IPS DF 19.7 (cell line): ENCODE results near the gene PLK1.

Source experiments
- DNase-seq: peaks from one replicate; pipeline ENCODE4 v3.0.0-alpha.2; 2013; ENCODE audit warnings: low read depth, low spot score

Gene PLK1

DNA sequence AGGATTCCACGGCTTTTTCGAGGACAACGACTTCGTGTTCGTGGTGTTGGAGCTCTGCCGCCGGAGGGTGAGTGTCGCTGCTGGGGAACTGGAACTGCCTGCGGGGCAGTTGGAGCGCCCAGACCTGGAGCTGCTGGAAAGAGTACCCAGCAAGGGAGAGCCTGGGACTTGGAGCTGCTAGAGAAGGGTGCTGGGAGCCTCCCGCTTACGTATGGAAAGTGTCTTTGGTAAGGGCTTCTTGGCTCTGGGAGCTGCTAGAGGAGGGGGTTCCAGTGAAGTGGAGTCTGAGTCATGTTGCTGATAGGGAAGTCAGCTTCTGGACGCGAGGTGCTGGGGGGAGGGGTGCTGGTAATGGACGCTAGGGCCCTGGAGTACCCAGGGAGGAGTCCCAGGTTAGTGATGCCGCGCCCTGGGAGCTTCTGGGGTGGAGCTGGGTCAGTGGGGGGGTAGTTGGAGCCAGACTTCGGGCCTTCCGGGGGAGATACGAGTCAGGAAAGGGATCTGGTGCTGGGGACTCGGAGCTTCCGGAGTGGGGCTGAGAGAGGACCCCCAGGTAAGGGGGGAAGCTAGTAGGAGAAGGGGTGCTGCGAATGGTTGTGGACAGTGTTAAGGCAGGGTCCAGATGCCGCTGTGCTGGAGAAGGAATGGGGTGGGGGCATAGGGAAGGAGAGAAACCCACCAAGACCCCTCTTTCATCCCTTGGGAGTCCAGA lies 741 bp downstream of the PLK1 start:
- DNase-seq = no peak

GRCh38 chr16:23679986-23680336 lies 1.3 kb downstream of the PLK1 start:
- no peak for DNase-seq

DNA sequence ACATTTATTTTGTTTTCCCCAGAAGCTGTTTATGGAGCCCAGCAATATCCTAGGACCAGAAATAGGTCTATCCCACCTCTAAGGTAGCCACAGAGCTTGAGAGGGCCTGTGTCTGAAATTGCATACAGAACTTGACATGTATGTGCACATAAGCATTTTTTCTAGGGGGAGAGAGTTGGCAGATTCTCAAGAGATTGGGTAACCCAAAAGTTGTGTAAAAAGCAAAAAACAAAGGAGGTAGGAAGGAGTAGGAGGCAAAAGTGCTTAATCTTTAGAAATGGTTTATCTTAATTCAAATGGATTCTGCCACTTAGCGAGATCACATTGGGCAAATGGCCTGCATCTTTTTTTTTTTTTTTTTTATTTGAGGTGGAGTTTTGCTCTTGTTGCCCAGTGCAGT lies 3.5 kb downstream of the PLK1 start:
- no peak for DNase-seq

GRCh38 chr16:23683487-23683886 lies 4.8 kb downstream of the PLK1 start:
- DNase-seq = no peak

GRCh38 chr16:23687034-23687808 lies 8.5 kb downstream of the PLK1 start:
- no peak for DNase-seq

GRCh38 chr16:23689442-23690187 lies 10.9 kb downstream of the PLK1 start:
- no peak for DNase-seq

- no peak for DNase-seq
Measured at GRCh38 chr16:23690771-23691482, 12.2 kb downstream of the PLK1 start.

DNA sequence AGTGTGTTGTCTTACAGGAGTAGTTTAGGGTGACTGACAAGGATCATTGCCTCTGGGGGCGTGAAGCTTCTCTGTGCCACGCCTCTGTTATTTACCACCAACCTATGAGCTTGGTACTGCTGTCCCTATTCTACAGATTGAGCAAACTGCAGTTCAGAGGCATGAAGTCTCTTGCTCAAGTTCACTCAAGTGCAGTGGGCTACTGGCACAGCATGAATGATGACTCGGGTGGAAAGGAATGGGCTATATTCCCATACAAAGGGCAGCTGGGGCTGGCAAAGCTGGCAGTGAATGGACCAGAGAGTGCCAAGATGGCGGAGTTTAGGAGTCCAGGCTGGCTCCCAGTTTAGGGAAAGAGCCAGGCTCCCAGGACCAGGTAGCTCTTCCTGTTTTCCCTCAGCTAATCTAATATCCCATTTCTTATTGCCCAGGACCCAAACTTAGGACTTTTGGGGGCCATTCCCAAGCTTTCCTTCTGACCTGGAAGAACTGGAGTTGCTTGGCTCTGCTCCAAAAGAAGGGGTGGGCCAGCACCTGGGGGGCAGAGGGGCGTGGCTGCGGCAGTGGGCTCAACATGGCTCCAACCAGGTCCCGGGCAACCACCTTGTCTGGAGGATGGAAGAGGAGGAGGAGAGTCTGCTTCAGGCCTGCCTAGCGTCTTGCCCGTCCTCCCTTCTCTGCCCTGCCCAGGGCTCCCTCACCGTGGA lies 12.9 kb downstream of the PLK1 start:
- no peak for DNase-seq

DNA sequence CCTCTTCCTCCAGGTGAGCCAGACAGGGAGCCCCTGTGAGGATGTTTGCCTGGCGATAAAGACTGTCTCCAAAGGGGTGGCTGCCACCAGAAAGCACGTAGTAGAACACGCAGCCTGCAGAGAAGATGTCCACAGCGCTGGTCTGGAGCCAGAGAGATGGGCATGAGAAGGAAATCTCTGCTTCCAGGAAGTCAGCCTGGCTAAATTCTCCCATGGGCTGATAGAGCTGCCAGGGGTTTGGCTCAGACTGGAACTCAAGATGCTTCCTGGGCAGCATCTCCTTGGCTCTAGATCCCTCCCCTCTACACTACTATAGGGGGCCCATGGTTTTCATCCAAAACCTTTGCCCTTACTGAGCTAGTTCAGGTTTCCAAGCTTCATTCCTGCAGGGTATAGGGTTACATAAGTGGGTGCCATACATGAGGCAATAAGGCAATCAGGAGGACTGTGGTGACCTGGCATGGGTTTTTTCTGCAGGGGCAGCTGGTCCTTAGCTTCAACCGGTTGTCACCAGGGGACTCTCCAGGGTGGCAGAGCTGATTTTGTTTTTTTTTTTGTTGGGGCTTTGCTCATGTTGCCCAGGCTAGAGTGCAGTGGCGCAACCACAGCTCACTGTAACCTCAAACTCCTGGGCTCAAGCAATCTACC lies 13.6 kb downstream of the PLK1 start:
- DNase-seq = no peak

DNA sequence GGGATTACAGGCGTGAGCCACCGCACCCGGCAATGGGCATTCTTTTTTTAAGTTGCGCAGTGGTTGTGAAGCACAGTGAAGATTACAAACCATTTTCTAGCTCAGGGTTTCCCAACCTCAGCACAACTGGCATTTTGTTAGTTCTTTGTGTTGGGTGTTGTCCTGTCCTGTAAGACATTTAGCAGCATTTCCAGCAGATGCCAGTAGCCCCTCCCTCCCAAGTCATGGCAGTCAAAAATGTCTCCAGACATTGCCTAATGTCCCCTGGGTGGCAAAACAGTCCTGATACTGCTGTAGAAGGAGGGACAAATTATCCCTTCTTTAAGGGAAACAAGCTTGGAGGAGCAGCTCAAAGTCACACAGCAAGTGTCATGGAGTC lies 15.6 kb downstream of the PLK1 start:
- no peak for DNase-seq

DNA sequence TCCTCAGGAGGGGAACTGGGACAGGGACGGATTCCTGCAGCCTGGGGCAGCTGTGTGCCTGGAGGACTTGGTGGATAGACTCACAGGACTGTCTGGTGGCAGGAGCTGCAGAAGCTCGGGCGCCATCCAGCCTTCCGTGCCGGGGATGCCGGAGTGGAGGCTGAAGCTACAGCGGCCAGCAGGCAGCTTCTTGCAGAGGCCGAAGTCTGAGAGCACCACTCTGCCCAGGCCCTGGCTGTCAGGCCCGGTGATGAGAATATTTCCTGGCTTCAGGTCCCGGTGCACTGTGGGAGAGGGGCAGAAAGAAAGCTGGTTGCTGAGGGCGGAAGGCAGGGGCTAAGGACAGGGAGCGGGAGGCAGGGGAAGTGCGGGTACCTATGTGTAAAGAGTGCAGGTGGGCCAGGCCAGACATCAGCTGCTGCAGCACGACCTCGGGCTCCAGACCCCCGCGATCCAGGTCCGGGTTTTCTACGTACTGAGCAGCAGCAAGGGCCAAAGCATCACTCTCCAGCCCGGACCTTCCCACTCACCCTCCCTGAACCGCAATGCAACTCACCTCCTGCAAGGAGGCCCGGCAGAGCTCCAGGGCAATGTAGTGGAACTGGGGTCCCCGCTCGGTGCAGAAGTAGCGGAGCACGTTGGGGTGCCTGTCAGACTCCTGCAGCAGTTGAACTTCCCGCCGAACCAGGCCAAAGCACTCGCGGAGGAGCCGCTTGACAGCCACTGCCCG lies 16.1 kb downstream of the PLK1 start:
- DNase-seq = peak; percentile 88

- DNase-seq = no peak
Measured at GRCh38 chr16:23695756-23696155, 17.1 kb downstream of the PLK1 start.

DNA sequence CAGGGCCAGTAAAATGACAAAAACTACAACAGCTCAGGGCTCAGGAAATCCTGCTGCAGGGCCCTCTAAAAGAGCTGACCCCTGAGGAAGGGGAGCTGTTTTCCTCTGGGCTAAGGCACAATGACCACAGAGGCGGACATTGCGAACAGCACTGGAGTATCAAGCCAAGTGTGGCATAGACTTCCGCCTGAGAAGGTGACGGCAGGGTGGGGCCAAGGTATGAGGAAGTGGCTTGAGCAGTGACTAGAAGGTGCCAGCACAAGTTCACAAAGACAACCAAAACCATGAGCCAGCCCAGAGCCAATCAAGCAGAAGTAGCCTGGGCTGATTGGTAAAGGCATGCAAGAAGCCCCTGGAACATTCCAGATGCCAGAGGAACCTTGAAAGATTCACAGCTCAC lies 20.4 kb downstream of the PLK1 start:
- DNase-seq = no peak

DNA sequence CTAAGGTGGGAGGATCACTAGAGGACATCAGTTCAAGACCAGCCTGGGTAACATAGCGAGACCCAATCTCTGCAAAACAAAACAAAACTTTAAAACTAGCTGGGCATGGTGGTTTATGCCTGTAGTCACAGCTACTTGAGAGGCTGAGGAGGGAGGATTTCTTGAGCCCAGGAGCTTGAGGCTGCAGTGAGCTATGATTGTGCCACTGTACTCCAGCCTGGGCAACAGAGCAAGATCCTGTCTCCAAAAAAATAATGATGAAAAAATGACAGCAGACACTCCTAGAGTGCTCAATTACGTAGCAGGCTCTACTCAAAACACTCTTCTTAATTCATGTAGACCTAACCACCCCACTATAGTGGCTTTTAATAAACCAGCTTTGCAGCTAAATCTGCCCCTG lies 21.4 kb downstream of the PLK1 start:
- no peak for DNase-seq

- no peak for DNase-seq
Measured at GRCh38 chr16:23700509-23700908, 21.8 kb downstream of the PLK1 start.

DNA sequence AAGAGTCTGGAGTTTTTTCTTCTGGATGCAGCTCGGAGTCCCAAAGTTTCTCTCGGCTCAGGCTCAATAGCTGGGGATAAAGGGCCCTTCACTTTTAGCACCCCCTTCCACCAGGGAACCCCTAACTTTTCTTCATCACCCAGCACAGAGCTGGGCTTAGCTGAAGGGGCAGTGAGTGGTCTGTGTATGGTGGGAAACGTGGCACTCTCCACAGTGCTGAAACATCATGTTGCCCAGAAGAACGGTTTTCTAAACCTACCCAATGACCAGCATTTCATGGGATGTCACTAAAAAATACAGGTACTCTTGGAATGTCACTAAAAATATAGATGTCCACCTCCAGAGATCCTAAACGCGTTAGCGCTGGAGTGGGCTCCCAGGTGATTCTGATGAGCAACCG lies 22.4 kb downstream of the PLK1 start:
- no peak for DNase-seq

DNA sequence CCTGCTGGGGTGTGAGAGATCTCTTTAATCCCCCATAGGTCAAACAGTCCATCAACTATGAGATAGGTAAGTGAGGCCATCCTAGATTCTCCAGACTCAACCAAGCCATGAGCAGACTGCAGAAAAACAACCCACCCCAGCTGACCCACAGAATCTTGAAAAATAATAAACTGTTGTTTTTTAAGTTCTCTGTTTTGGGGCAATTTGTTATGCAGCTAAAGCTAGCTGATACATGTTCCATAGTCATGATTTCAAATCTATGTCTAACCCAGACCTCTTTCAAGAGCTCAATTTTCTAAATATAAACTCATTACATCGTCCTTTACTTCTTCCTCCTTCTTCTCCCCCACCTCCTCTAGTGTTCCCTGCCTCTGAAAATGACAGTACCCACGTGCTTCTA lies 24.3 kb downstream of the PLK1 start:
- no peak for DNase-seq

GRCh38 chr16:23704772-23705516 lies 26.3 kb downstream of the PLK1 start:
- no peak for DNase-seq

DNA sequence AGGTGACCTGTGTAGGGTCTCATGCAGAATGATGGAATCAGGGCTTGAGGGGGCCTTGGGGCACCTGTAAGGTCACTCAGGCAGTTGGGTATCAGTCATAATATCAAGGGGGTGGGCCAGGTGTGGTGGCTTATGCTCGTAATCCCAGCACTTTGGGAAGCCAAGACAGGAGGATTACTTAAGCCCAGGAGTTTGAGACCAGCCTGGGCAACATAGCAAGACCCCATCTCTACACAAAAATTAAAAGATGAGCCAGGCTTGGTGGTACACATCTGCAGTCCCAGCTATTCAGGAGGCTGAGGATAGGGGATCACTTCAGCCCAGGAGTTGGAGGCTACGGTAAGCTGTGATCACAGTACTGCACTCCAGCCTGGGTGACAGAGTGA lies 26.8 kb downstream of the PLK1 start:
- DNase-seq = no peak

- no peak for DNase-seq
Measured at GRCh38 chr16:23706439-23706838, 27.8 kb downstream of the PLK1 start.
